Skeletal muscle satellite cell (primary cell): ENCODE measurements around the gene LAMTOR2.

Experiments used
- H3K27me3 ChIP-seq: 2 replicates; pipeline ENCODE4 v1.7.0; 2013; ENCODE audit warnings: low read length; ENCODE audit not compliant: control insufficient read depth, insufficient read depth
- H3K36me3 ChIP-seq: 2 replicates; pipeline ENCODE4 v1.7.0; 2013; ENCODE audit warnings: mild to moderate bottlenecking, control low read depth, low read length; ENCODE audit not compliant: insufficient read depth
- H3K4me1 ChIP-seq: 2 replicates; pipeline ENCODE4 v1.7.0; 2013; ENCODE audit warnings: low read length; ENCODE audit not compliant: control insufficient read depth, insufficient read depth
- H3K4me2 ChIP-seq: 2 replicates; pipeline ENCODE4 v1.7.0; 2013; ENCODE audit warnings: mild to moderate bottlenecking, low read length
- H3K4me3 ChIP-seq: 2 replicates; pipeline ENCODE4 v1.7.0; 2013; ENCODE audit warnings: low read length
- H3K9ac ChIP-seq: 2 replicates; pipeline ENCODE4 v1.7.0; 2013; ENCODE audit warnings: mild to moderate bottlenecking, low read depth, low read length, moderate library complexity
- H3K9me3 ChIP-seq: replicated peaks from 2 replicates; pipeline ENCODE4 v1.7.0; 2013; ENCODE audit warnings: mild to moderate bottlenecking, control low read depth, low read length

LAMTOR2 gene

DNA sequence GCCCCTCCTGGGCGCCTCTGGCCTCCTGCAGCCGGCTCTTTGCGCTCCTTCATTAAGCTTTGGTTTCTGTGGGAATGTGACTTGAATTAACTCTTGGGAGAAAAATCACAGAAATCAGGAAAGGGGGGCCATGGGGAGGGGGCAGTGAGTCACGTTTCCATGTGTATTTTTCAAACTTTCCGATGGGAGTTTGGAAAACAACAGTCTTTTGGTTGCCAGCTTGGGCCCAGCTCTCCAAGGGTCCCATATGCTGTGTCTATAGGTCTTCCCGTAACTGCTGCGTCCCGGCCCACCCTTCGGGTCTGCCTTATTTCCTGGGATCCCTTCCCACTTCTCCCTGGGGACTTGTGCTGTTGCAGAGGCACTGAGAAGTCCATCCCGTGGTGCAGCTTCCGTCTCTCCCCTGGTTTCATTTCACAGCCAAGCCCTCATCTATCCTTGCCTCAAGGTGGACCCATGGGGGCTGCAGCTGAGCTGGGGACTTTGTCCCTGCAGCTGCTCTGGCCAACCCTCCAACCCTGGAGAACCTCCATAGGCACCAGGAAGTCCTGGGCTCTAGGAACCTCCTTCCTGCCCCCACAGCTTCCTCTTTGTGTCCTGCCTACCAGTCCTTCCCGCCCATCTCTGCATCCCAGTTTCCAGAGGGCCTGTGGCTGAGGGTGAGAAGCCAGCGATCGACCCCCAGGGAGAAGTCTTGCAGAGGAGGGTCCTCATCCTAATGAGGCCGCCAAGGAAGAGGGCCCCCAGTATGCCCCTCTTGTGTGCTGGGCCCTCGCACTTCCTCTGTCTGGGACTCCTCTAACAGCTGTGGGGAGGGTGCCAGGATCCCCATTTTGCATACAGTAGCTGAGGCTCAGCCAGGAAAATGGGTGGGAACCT is 48.3 kb downstream of the LAMTOR2 start:
- H3K9ac ChIP-seq: peak overlapping the region; percentile 87
- H3K4me1 ChIP-seq: peaks cover 50% of the 10 kb centered on the region
- no peaks in the 10 kb centered on the region for H3K36me3 ChIP-seq
- H3K27me3 ChIP-seq: no peaks in the 10 kb centered on the region
- H3K4me2 ChIP-seq: peak overlapping the region; percentile 73
- no peak overlapping the region for H3K4me3 ChIP-seq
- no peaks in the 10 kb centered on the region for H3K9me3 ChIP-seq

DNA sequence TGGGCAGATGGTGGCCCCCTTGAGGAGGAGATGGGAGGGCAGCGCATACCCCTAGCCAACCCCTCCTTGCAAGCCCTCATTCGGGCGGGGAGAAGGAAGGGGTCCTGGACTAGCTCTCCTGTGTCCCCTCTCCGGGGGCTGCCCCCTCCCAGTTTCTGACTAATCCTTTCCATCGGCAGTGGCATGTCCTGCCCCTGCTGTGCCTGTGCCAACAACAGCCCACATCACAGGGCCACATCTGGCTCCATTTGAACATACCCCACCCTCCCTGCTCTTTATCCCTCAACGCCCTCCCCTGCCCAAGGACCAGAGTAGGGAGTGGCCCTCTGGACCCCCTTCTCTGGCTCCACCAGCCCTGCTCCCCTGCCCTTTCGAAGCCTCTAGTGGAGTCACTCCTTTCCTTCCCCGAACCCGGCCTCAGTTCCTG is 49.0 kb downstream of the LAMTOR2 start:
- H3K4me2 ChIP-seq: peak overlapping the region; percentile 73
- H3K36me3 ChIP-seq: no peaks in the 10 kb centered on the region
- no peaks in the 10 kb centered on the region for H3K27me3 ChIP-seq
- peak overlapping the region; percentile 40 for H3K4me3 ChIP-seq
- no peaks in the 10 kb centered on the region for H3K9me3 ChIP-seq
- peaks cover 50% of the 10 kb centered on the region for H3K4me1 ChIP-seq
- H3K9ac ChIP-seq: peak overlapping the region; percentile 87

DNA sequence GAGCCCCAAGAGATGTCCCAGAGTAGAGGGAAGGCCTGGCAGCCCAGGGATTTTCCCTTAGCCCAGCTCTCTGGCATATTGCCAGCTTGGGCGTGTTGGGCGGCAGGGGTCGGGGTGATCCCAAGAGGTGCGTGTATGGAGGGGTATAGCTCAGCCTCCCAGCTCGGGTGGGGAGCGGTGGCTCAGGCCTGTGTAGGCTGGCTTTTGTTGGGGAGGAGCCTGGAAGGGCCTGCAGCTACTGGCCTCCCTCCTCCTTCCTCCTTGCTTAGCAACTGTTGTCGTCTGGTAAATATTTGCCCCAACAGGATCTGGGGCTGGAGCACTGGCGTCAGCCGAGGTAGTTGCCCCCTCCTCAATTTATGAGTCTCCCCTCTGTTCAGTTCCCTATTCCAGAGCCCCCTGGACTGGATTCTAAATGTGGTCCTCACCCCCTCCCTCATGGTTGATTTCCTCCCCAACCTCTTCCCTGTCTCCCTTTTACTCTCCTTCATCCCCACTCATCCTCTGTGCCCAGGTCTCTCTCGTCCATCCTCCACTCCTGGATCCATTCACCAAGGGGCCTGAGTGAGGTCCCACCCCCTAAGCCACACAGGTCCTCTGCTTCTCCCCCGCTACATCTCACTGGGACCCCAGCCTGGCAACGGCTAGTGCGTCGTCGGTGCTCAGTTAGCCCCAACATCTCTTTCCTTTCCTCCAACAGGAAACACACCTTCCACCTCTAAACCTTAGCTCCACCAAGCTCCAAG is 49.7 kb downstream of the LAMTOR2 start:
- H3K4me1 ChIP-seq: peaks cover 50% of the 10 kb centered on the region
- peak overlapping the region; percentile 40 for H3K4me3 ChIP-seq
- H3K36me3 ChIP-seq: no peaks in the 10 kb centered on the region
- no peaks in the 10 kb centered on the region for H3K9me3 ChIP-seq
- peak overlapping the region; percentile 87 for H3K9ac ChIP-seq
- no peaks in the 10 kb centered on the region for H3K27me3 ChIP-seq
- H3K4me2 ChIP-seq: peak overlapping the region; percentile 73

DNA sequence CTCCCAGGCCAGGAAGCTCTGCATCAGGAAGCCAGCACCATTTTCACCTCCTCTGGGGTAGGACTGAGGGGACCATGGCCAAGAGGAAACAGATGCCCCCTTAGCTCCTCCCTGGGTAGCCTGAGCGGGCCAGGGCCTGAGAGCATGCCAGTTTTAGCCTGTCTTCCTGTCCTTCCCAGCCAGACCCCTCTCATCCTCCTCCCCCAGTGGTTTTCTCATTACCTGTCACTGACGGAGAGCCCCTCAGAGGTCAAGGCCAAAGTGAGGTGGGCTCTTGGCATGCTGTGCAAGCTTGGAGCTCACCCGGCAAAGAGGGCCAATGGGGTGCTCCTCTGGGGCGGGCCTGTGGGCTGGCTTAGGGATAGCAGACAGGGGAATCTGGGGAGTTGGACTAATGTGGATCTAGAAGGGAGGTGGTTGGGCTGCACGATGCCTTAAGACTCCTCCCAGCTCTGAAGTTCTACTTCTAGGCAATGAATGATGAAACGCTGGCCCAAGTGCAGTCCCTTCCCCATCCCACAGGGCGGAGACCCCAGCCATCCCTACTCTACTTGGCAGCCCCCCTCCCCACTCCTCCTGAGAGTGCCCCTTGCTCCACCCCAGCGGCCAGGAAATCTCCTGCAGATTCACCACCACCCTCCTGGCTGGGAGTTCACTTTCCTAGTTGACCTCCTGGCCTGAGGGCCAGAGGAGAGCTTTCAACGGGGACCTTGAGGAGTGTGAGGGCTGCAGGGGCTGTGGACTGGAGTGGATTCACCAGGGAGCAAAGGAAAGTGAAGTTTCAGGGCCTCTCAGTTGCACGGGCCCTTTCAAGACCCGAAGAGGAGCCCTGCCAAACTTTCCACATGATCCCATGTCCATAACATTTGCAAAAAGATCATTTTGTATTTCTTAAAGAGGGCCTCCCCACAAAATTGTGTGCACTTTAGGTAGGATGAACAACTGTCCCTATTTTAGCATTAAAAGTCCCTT is 50.6 kb downstream of the LAMTOR2 start:
- Histone ChIP-seq H3K27me3 (no peaks in the 10 kb centered on the region), H3K4me1 (peaks cover 50% of the 10 kb centered on the region), H3K4me2 (peak overlapping the region; percentile 73), H3K36me3 (no peaks in the 10 kb centered on the region), H3K9ac (peak overlapping the region; percentile 87), H3K9me3 (no peaks in the 10 kb centered on the region), H3K4me3 (peak overlapping the region; percentile 59)

DNA sequence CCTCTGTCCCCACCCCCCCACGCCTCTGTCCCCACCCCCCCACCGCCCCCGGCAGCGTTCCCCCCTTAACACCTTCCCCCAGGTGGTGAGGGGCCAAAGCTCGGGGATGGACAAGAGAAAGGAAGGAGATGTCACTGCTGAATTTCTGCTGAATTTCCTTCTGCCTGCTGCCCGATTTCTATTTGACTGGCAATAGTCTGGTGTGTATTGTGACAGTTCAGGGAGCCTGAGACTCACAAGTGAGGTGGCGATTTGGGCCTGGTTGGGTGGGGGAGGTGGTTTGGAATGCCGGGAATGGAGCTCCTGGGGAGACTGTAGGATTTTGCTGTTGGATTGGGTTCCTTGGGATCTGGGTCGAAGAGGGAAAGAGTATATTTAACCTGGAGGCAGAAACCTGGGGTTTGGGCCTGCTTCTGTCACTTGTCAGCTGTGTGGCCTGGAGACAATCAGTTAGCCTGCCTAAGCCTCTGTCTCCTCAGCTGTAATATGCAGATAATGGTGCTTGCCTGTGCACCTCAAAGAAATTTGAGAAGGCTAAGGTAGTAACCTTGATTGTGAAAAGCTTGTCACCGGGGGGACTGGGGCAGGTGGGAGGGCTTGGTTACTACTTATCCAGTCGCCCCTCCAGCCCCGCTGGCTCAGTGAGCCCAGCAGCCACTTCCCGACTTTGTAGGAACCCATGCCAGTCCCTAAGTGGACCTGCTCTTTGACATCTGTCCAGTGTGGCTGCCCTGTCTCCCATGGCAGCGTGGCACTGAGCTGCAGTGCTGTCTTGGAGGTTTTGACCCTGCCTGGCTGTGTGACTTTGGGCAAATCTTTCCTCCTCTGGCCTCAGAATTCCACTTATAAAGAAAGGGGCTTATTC is 52.3 kb downstream of the LAMTOR2 start:
- Histone ChIP-seq H3K9ac (peak overlapping the region; percentile 70), H3K4me3 (no peak overlapping the region)

DNA sequence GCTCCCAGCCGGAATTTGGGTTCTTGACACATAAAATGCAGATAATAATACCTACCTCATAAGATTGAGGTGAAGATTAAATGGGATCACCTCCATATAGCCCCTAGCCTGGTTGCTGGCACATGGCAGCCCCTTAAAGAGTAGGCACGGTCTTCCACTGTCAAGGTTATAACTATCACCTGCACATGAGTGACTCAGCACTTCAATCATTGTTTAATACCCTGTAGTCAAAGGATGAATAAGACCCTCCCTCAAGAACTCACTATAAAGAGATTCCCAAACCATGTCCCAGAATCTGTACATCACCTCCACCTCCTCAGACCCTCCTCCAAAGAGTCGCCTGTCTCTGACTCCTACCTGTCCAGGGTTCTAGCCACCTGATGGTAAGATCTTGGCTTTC is 53.5 kb downstream of the LAMTOR2 start:
- no peak overlapping the region for H3K4me3 ChIP-seq
- no peaks in the 10 kb centered on the region for H3K36me3 ChIP-seq
- no peak overlapping the region for H3K9ac ChIP-seq
- H3K27me3 ChIP-seq: no peaks in the 10 kb centered on the region
- peaks cover 55% of the 10 kb centered on the region for H3K4me1 ChIP-seq
- no peak overlapping the region for H3K4me2 ChIP-seq
- no peaks in the 10 kb centered on the region for H3K9me3 ChIP-seq

More for the DNA sequence above, 52.3 kb downstream of the LAMTOR2 start:
- Histone ChIP-seq H3K27me3 (no peaks in the 10 kb centered on the region), H3K36me3 (no peaks in the 10 kb centered on the region), H3K4me1 (peaks cover 55% of the 10 kb centered on the region), H3K9me3 (no peaks in the 10 kb centered on the region), H3K4me2 (peak overlapping the region; percentile 49)
